WERI-Rb-1 (cell line): ENCODE data around the gene CSNK1G2.

Source experiments
- DNase-seq: peaks from one replicate; pipeline ENCODE4 v3.0.0-alpha.2; 2020
- H3K27ac ChIP-seq: fragments of 250-450 bp; sonication (Bioruptor Pico); 2 replicates; pipeline ENCODE4 v1.5.1; 2020; ENCODE audit warnings: mild to moderate bottlenecking, moderate library complexity
- H3K27me3 ChIP-seq: fragments of 250-450 bp; sonication (Bioruptor Pico); 2 replicates; pipeline ENCODE4 v1.5.1; 2021; ENCODE audit warnings: mild to moderate bottlenecking, low read depth, moderate library complexity; ENCODE audit not compliant: insufficient read depth, severe bottlenecking
- H3K36me3 ChIP-seq: fragments of 250-450 bp; sonication (Bioruptor Pico); 2 replicates; pipeline ENCODE4 v1.5.1; 2020; ENCODE audit warnings: mild to moderate bottlenecking, moderate library complexity
- H3K4me3 ChIP-seq: 2 replicates; pipeline ENCODE4 v1.5.1; 2011; ENCODE audit warnings: low read depth, mild to moderate bottlenecking, control low read depth, low read length
- H3K9me3 ChIP-seq: fragments of 250-450 bp; sonication (Bioruptor Pico); 2 replicates; pipeline ENCODE4 v1.5.1; 2021; ENCODE audit warnings: mild to moderate bottlenecking, moderate library complexity; ENCODE audit not compliant: severe bottlenecking
- CTCF ChIP-seq: IDR thresholded peaks from 2 replicates; pipeline ENCODE4 v1.5.1; 2011; ENCODE audit warnings: low read depth, mild to moderate bottlenecking, control low read depth, inconsistent platforms, low read length

The CSNK1G2 gene

GRCh38 chr19:1980091-1980808 lies 39.3 kb downstream of the CSNK1G2 start:
- H3K27ac ChIP-seq: no peak overlapping the region
- H3K4me3 ChIP-seq: no peak overlapping the region
- DNase-seq: no peak
- H3K27me3 ChIP-seq: no peaks in the 10 kb centered on the region
- no peaks in the 10 kb centered on the region for H3K9me3 ChIP-seq
- no peak for TF ChIP-seq CTCF
- peaks cover 71% of the 10 kb centered on the region for H3K36me3 ChIP-seq

- H3K36me3 ChIP-seq: peaks cover 70% of the 10 kb centered on the region
- H3K27ac ChIP-seq: no peak overlapping the region
Observed at GRCh38 chr19:1980809-1981181, 39.8 kb downstream of the CSNK1G2 start.

GRCh38 chr19:1981253-1981652 lies 40.3 kb downstream of the CSNK1G2 start:
- no peak for DNase-seq
- no peak overlapping the region for H3K27ac ChIP-seq
- no peak for TF ChIP-seq CTCF
- no peaks in the 10 kb centered on the region for H3K9me3 ChIP-seq
- H3K27me3 ChIP-seq: no peaks in the 10 kb centered on the region
- no peak overlapping the region for H3K4me3 ChIP-seq
- peaks cover 70% of the 10 kb centered on the region for H3K36me3 ChIP-seq

More at GRCh38 chr19:1980809-1981181, 39.8 kb downstream of the CSNK1G2 start:
- Histone ChIP-seq H3K27me3 (no peaks in the 10 kb centered on the region), H3K9me3 (no peaks in the 10 kb centered on the region), H3K4me3 (no peak overlapping the region)
- no peak for DNase-seq
- TF ChIP-seq CTCF: no peak

- TF ChIP-seq CTCF: no peak
- peaks cover 78% of the 10 kb centered on the region for H3K36me3 ChIP-seq
Observed at GRCh38 chr19:1984357-1984756, 43.4 kb downstream of the CSNK1G2 start.

GRCh38 chr19:1985588-1986356 lies 44.8 kb downstream of the CSNK1G2 start:
- no peak for TF ChIP-seq CTCF
- no peaks in the 10 kb centered on the region for H3K27me3 ChIP-seq
- H3K9me3 ChIP-seq: no peaks in the 10 kb centered on the region
- no peak overlapping the region for H3K27ac ChIP-seq
- peaks cover 83% of the 10 kb centered on the region for H3K36me3 ChIP-seq
- no peak overlapping the region for H3K4me3 ChIP-seq
- no peak for DNase-seq

More at GRCh38 chr19:1984357-1984756, 43.4 kb downstream of the CSNK1G2 start:
- Histone ChIP-seq H3K27ac (no peak overlapping the region), H3K9me3 (no peaks in the 10 kb centered on the region), H3K27me3 (no peaks in the 10 kb centered on the region), H3K4me3 (no peak overlapping the region)
- DNase-seq: no peak
